Testis (tissue), 2 donors: ENCODE results near the gene OXNAD1.

Experiments used
- CTCF ChIP-seq, 3 experiments: fragments of 450-650 bp in 2 of 3; fragments of 200-600 bp in 1 of 3; sonication (generic) in 1 of 3; IDR thresholded peaks; one replicate each; pipeline ENCODE4 v1.5.1; 2016 to 2019; ENCODE audit warnings: antibody characterized with exemption in 3 of 3, mild to moderate bottlenecking in 2 of 3, moderate library complexity in 1 of 3
- POLR2A ChIP-seq: fragments of 450-650 bp; IDR thresholded peaks from one replicate; pipeline ENCODE4 v1.6.1; 2017; ENCODE audit warnings: antibody characterized with exemption, mild to moderate bottlenecking, moderate library complexity

- no peak for TF ChIP-seq CTCF (IDR thresholded peaks at IDR 0.05)
- TF ChIP-seq POLR2A, result no peak
These were observed 14.2 kb downstream of the OXNAD1 start for GRCh38 chr3:16279010-16279801.
